SK-N-SH (cell line): Measurements from ENCODE around the gene AHNAK. TPM values are rescaled to one million over a fixed set of nuclear protein-coding genes. Genes with fewer than 3 reads are reported as not detected.

Experiments used
- CTCF ChIA-PET: fragments of 300-600, 350-600 bp; formaldehyde crosslinking; extraction: SDS; loops from one replicate; lab custom pipeline; 2021; lab: Yijun Ruan, JAX
- POLR2A ChIA-PET: fragments of 350-600 bp; sonication (Branson Sonifier 250); formaldehyde crosslinking; extraction: SDS; loops from one replicate; lab custom pipeline; 2020; ENCODE audit warnings: antibody characterized with exemption, inconsistent platforms; lab: Yijun Ruan, JAX
- DNase-seq: peaks from one replicate; pipeline ENCODE4 v3.0.0; 2012
- H2AFZ ChIP-seq: fragments of 200-600 bp; sonication (generic); 2 replicates; pipeline ENCODE4 v1.8.1; 2016; ENCODE audit warnings: antibody characterized with exemption, mild to moderate bottlenecking, low read depth
- H3F3A ChIP-seq: fragments of 200-600 bp; sonication (generic); replicated peaks from 2 replicates; pipeline ENCODE3; 2016; ENCODE audit warnings: antibody characterized with exemption, mild to moderate bottlenecking; ENCODE audit not compliant: insufficient read depth
- H3K27ac ChIP-seq, 2 experiments: fragments of 200-500 bp in 1 of 2; fragments of 200-600 bp in 1 of 2; sonication (Bioruptor generic) in 1 of 2; sonication (generic), shearing (Covaris generic) in 1 of 2; 2 replicates each; pipeline versions ENCODE4 v1.5.1 to v1.6.1; 2014 to 2016; ENCODE audit warnings: low read depth in 2 of 2, inconsistent platforms in 1 of 2, low read length in 1 of 2, mild to moderate bottlenecking in 1 of 2, mixed read lengths in 1 of 2
- H3K27me3 ChIP-seq: fragments of 200-600 bp; sonication (generic), shearing (Covaris generic); 2 replicates; pipeline ENCODE4 v1.6.1; 2016; ENCODE audit warnings: mixed run types; ENCODE audit not compliant: insufficient read depth
- H3K36me3 ChIP-seq, 2 experiments: fragments of 200-500 bp in 1 of 2; fragments of 200-600 bp in 1 of 2; sonication (Bioruptor generic) in 1 of 2; sonication (generic) in 1 of 2; replicated peaks in 1 of 2; 2 replicates each; pipeline versions ENCODE3 to v1.5.1; 2014 to 2016; ENCODE audit warnings: low read length in 1 of 2, mild to moderate bottlenecking in 1 of 2; ENCODE audit not compliant: insufficient read depth in 2 of 2, control insufficient read depth in 1 of 2
- H3K4me1 ChIP-seq, 2 experiments: fragments of 200-500 bp in 1 of 2; fragments of 200-600 bp in 1 of 2; sonication (Bioruptor generic) in 1 of 2; sonication (generic), shearing (Covaris generic) in 1 of 2; 2 replicates each; pipeline versions ENCODE4 v1.5.1 to v1.6.1; 2014 to 2016; ENCODE audit warnings: low read depth in 1 of 2, low read length in 1 of 2, mixed run types in 1 of 2; ENCODE audit not compliant: insufficient read depth in 2 of 2, control insufficient read depth in 1 of 2
- H3K4me2 ChIP-seq: fragments of 200-600 bp; sonication (generic), shearing (Covaris generic); 2 replicates; pipeline ENCODE4 v1.6.1; 2017; ENCODE audit warnings: mixed run types
- H3K4me3 ChIP-seq, 2 experiments: fragments of 200-500 bp in 1 of 2; fragments of 200-600 bp in 1 of 2; sonication (Bioruptor generic) in 1 of 2; sonication (generic), shearing (Covaris generic) in 1 of 2; 2 replicates each; pipeline versions ENCODE4 v1.5.1 to v1.8.1; 2014 to 2016; ENCODE audit warnings: low read depth in 2 of 2, inconsistent platforms in 1 of 2, low read length in 1 of 2, mild to moderate bottlenecking in 1 of 2, mixed read lengths in 1 of 2, moderate library complexity in 1 of 2
- H3K79me2 ChIP-seq: fragments of 200-600 bp; sonication (generic); 2 replicates; pipeline ENCODE4 v1.8.1; 2017; ENCODE audit warnings: mild to moderate bottlenecking; ENCODE audit not compliant: insufficient read depth
- H3K9ac ChIP-seq: fragments of 200-600 bp; sonication (generic); 2 replicates; pipeline ENCODE4 v1.6.1; 2017; ENCODE audit warnings: mixed run types
- H3K9me2 ChIP-seq: fragments of 200-600 bp; sonication (generic); 2 replicates; pipeline ENCODE4 v1.6.1; 2017; ENCODE audit warnings: mixed run types
- H3K9me3 ChIP-seq: fragments of 200-600 bp; sonication (generic); 2 replicates; pipeline ENCODE4 v1.6.1; 2017; ENCODE audit warnings: mixed run types, mild to moderate bottlenecking, moderate library complexity
- H4K20me1 ChIP-seq: fragments of 200-600 bp; sonication (generic); 2 replicates; pipeline ENCODE4 v1.6.1; 2017; ENCODE audit warnings: mild to moderate bottlenecking, mixed run types; ENCODE audit not compliant: insufficient read depth
- CHD2 ChIP-seq: fragments of 150-350 bp; IDR thresholded peaks from 2 replicates; pipeline ENCODE4 v1.6.1; 2018; ENCODE audit warnings: low read length; ENCODE audit not compliant: partially characterized antibody
- ELF1 ChIP-seq: IDR thresholded peaks from 2 replicates; pipeline ENCODE4 v1.4.0; 2012
- EZH2phosphoT487 ChIP-seq: fragments of 200-600 bp; sonication (generic); IDR thresholded peaks from 2 replicates; pipeline ENCODE4 v1.6.1; 2017; ENCODE audit warnings: low read depth, mixed run types, mild to moderate bottlenecking, antibody characterized with exemption, moderate library complexity, borderline replicate concordance
- FOXJ3 ChIP-seq: sonication (generic); formaldehyde crosslinking; IDR thresholded peaks from 2 replicates; pipeline ENCODE4 v1.5.1; 2020; ENCODE audit warnings: mild to moderate bottlenecking, missing genetic modification reagents
- FOXM1 ChIP-seq: IDR thresholded peaks from 2 replicates; pipeline ENCODE4 v1.4.0; 2012; ENCODE audit warnings: low read depth, mild to moderate bottlenecking
- GATA2 ChIP-seq: sonication (generic); formaldehyde crosslinking; IDR thresholded peaks from 2 replicates; pipeline ENCODE4 v1.5.0; 2020; ENCODE audit warnings: mild to moderate bottlenecking, missing genetic modification reagents
- MXI1 ChIP-seq: IDR thresholded peaks from 2 replicates; pipeline ENCODE4 v1.6.1; 2012; ENCODE audit warnings: mild to moderate bottlenecking, low read depth, low read length, improper control_type of control experiment
- NFIC ChIP-seq: IDR thresholded peaks from 2 replicates; pipeline ENCODE4 v1.4.0; 2012; ENCODE audit warnings: borderline replicate concordance
- NRF1 ChIP-seq: IDR thresholded peaks from 2 replicates; pipeline ENCODE4 v1.6.1; 2012; ENCODE audit warnings: low read depth, mild to moderate bottlenecking, low read length
- POLR2AphosphoS5 ChIP-seq: IDR thresholded peaks from 2 replicates; pipeline ENCODE4 v1.6.1; 2012; ENCODE audit warnings: low read depth, low read length
- RXRA ChIP-seq: IDR thresholded peaks from 2 replicates; pipeline ENCODE4 v1.4.0; 2012; ENCODE audit warnings: low read depth, mild to moderate bottlenecking, borderline replicate concordance
- YY1 ChIP-seq: IDR thresholded peaks from 2 replicates; pipeline ENCODE4 v1.4.0; 2012; ENCODE audit warnings: low read depth, mild to moderate bottlenecking
- ZBTB33 ChIP-seq: IDR thresholded peaks from 2 replicates; pipeline ENCODE4 v1.4.0; 2012; ENCODE audit warnings: low read depth, borderline replicate concordance
- WGBS: methylation state at CpG from one replicate; pipeline ENCODE4 v1.1.6; 2017; ENCODE audit warnings: low lambda C conversion rate; 5-methylcytosine and 5-hydroxymethylcytosine counted together
- polyA plus RNA-seq, 3 experiments: library from polyadenylated mRNA; depleted of rRNA; stranded (reverse); fragments of >200 nt; gene quantifications; 2 replicates each; pipeline ENCODE4 v1.2.3, GENCODE V29; 2012
- TF ChIP-seq, protein P1 (sequence below): IDR thresholded peaks from 2 replicates; pipeline ENCODE4 v1.4.0; 2012; ENCODE audit warnings: low read depth
- TF ChIP-seq, protein P2 (sequence below): fragments of 200-600 bp; sonication (generic); IDR thresholded peaks from 2 replicates; pipeline ENCODE4 v1.6.1; 2017; ENCODE audit warnings: antibody characterized with exemption, mild to moderate bottlenecking, moderate library complexity
- TF ChIP-seq, protein P3 (sequence below): fragments of 150-350 bp; IDR thresholded peaks from 2 replicates; pipeline ENCODE4 v1.6.1; 2017; ENCODE audit warnings: antibody characterized with exemption, low read length, low read depth, borderline replicate concordance

AHNAK gene
- polyA plus RNA-seq, 1 of the 3 experiments (the other 2 are of a cell fraction), result 57.8 TPM

DNA sequence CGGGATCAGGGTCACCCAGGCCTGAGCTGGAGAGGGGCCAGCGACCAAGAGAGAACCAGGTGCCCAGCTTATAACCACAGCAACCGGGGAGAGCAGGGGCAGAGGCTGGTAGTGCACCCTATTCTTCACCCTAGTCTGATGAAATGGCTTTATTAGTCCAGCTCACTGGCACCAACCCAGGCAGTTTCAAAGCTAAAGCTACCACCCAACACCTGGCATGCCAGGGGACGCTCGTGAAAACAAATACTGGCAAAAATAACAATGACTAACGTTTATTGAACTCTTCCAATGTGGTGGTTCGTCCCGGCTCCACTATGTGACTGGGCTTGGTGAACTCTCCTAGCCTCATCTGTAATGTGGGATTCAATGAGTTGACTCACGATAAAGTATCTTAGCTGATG, 97.2 kb downstream of the AHNAK start:
- Histone ChIP-seq H3K36me3 (no peaks in the 10 kb centered on the region), H3K4me3 (no peak overlapping the region), H3F3A (no peaks in the 10 kb centered on the region), H2AFZ (no peak overlapping the region), H3K27ac (no peak overlapping the region), H3K9me2 (no peaks in the 10 kb centered on the region), H4K20me1 (no peaks in the 10 kb centered on the region), H3K4me1 (peaks cover 6% of the 10 kb centered on the region in 2 experiments), H3K9ac (no peak overlapping the region), H3K9me3 (no peaks in the 10 kb centered on the region), H3K4me2 (no peak overlapping the region), H3K79me2 (no peaks in the 10 kb centered on the region), H3K27me3 (no peaks in the 10 kb centered on the region)
- TF ChIP-seq POLR2AphosphoS5 (no peak), RXRA (no peak), ELF1 (no peak), NFIC (no peak), CHD2 (no peak), YY1 (no peak), EZH2phosphoT487 (no peak), NRF1 (no peak), FOXJ3 (no peak)
- TF ChIP-seq, protein P1, sequence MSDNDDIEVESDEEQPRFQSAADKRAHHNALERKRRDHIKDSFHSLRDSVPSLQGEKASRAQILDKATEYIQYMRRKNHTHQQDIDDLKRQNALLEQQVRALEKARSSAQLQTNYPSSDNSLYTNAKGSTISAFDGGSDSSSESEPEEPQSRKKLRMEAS, result no peak
- TF ChIP-seq, protein P2, sequence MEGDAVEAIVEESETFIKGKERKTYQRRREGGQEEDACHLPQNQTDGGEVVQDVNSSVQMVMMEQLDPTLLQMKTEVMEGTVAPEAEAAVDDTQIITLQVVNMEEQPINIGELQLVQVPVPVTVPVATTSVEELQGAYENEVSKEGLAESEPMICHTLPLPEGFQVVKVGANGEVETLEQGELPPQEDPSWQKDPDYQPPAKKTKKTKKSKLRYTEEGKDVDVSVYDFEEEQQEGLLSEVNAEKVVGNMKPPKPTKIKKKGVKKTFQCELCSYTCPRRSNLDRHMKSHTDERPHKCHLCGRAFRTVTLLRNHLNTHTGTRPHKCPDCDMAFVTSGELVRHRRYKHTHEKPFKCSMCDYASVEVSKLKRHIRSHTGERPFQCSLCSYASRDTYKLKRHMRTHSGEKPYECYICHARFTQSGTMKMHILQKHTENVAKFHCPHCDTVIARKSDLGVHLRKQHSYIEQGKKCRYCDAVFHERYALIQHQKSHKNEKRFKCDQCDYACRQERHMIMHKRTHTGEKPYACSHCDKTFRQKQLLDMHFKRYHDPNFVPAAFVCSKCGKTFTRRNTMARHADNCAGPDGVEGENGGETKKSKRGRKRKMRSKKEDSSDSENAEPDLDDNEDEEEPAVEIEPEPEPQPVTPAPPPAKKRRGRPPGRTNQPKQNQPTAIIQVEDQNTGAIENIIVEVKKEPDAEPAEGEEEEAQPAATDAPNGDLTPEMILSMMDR, result no peak
- TF ChIP-seq, protein P3, sequence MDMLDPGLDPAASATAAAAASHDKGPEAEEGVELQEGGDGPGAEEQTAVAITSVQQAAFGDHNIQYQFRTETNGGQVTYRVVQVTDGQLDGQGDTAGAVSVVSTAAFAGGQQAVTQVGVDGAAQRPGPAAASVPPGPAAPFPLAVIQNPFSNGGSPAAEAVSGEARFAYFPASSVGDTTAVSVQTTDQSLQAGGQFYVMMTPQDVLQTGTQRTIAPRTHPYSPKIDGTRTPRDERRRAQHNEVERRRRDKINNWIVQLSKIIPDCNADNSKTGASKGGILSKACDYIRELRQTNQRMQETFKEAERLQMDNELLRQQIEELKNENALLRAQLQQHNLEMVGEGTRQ, result no peak
- 82% methylated on average over 9 of the region's 9 CpGs for WGBS
- ChIA-PET POLR2A (interaction anchor here (0.9 kb wide), 1 partner anchor 116 kb away, joined by 4 read pairs; no protein-coding TSS in a partner anchor), CTCF (interaction anchor here (1.7 to 4.0 kb wide), 5 partner anchors 10 to 93 kb away, joined by 6 to 17 read pairs (median 12); no protein-coding TSS in a partner anchor)
- no peak for DNase-seq

GRCh38 chr11:62446091-62446490, 100.5 kb downstream of the AHNAK start:
- TF ChIP-seq GATA2, result no peak
- no peak for TF ChIP-seq MXI1
- TF ChIP-seq FOXM1, result no peak
- TF ChIP-seq ZBTB33, result no peak
- no peak for TF ChIP-seq POLR2AphosphoS5

More at GRCh38 chr11:62446091-62446490, 100.5 kb downstream of the AHNAK start:
- Histone ChIP-seq H3K36me3 (no peaks in the 10 kb centered on the region), H3K4me2 (no peak overlapping the region), H3K9me3 (no peaks in the 10 kb centered on the region), H2AFZ (no peak overlapping the region), H3K4me3 (no peak overlapping the region), H3K27me3 (no peaks in the 10 kb centered on the region), H3K27ac (no peak overlapping the region), H3F3A (peaks cover 4% of the 10 kb centered on the region), H3K79me2 (no peaks in the 10 kb centered on the region), H3K9ac (no peak overlapping the region), H3K4me1 (peaks cover 10 to 16% of the 10 kb centered on the region in 2 experiments), H4K20me1 (no peaks in the 10 kb centered on the region), H3K9me2 (no peaks in the 10 kb centered on the region)
- 92% methylated on average over 5 of the region's 5 CpGs for WGBS
- CTCF ChIA-PET, result interaction anchor here (2.5 kb wide), 1 partner anchor 12 kb away, joined by 7 read pairs; no protein-coding TSS in a partner anchor
- POLR2A ChIA-PET, result no interaction called here
- no peak for DNase-seq
